ENCODE results near the gene PRKD1. TPM values are rescaled to one million over a fixed set of nuclear protein-coding genes. Genes with fewer than 3 reads are reported as not detected.

The PRKD1 gene
- total and polyA plus RNA-seq, 2 of the 13 experiments (the other 11 are each of a cell fraction or from before 2014, with no cell fraction given): 0.22 to 1.3 TPM

DNA sequence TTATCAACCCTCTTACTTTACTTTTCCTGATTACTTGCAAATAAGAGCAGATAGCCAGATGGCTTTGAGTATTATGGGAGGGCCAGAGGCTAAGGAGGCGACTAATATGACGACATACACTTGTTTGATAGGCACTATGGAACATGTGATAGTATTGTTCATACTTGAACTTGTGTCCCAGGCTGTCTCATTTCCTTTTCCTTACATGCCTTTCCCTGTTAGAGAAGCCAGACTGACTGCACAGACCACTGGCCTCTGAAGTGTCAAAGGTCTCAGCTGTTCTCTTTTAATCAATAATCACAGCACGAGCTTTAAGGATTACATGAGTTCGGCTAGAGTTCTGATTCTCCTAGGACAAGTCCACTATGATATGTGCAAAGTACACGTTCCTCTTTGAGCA lies 326.0 kb downstream of the PRKD1 start:
- CTCF ChIA-PET (ENCODE audit: low intra/inter-chr PET ratio, low total read pairs): no interaction called here
- FAIRE-seq: no peak
- WGBS (ENCODE audit: low lambda C conversion rate): 16% methylated on average over 5 of the region's 5 CpGs

DNA sequence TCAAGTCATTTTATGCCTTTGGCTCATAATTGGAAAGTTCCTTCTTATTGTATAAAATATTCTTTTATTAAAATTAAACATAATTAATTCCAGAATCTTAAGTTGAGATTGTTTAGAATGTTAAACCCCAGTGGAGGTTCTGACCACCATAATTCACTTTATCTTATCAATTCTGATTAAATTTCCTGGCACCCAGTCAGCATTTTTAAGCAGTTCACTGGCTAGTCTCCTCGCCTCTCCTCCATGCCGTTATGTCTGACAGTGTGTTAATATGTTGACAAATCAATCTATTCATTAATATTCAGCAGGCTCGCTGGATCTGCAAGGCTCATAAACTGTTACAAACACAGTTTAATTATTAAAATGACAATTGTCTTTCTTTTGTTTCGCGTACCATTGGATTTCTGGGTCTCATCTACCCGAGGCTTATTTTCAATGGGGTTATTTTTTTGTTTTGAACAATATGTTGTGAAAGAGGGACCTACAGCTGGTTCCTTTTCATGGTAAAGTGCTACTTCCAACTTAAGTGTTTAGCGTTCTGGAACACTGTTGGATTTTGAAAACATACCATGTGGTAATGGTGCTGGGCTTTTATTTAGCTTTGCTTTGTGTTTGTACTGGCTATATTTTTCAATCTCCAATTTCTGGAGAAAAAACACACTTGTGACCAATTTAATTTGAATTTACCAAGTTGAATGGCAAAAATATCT lies 339.7 kb downstream of the PRKD1 start:
- H4K20me1 ChIP-seq (ENCODE audit: insufficient read depth, low read length): no peaks in the 10 kb centered on the region
- TF ChIP-seq MAFK (conservative IDR thresholded peaks at IDR 0.05 in 1 of 2, IDR thresholded peaks at IDR 0.05 in 1 of 2; ENCODE audit: low read length in 2 of 2) (peak; percentile 40 to 45; a peak in 3 of 4 replicates), CENPX (CRISPR knock-in tag; IDR thresholded peaks at IDR 0.05) (no peak)
- TF ChIP-seq, protein P1, sequence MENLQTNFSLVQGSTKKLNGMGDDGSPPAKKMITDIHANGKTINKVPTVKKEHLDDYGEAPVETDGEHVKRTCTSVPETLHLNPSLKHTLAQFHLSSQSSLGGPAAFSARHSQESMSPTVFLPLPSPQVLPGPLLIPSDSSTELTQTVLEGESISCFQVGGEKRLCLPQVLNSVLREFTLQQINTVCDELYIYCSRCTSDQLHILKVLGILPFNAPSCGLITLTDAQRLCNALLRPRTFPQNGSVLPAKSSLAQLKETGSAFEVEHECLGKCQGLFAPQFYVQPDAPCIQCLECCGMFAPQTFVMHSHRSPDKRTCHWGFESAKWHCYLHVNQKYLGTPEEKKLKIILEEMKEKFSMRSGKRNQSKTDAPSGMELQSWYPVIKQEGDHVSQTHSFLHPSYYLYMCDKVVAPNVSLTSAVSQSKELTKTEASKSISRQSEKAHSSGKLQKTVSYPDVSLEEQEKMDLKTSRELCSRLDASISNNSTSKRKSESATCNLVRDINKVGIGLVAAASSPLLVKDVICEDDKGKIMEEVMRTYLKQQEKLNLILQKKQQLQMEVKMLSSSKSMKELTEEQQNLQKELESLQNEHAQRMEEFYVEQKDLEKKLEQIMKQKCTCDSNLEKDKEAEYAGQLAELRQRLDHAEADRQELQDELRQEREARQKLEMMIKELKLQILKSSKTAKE (CRISPR knock-in tag; IDR thresholded peaks at IDR 0.05; ENCODE audit: borderline replicate concordance): no peak
- WGBS (ENCODE audit: low lambda C conversion rate): 36% methylated on average over 7 of the region's 7 CpGs
- no peak for FAIRE-seq
- no peaks in the 10 kb centered on the region for H3K27me3 ChIP-seq (ENCODE audit: control insufficient read depth in 1 of 2, insufficient read depth in 2 of 2, low read length in 2 of 2)
- ChIA-PET POLR2A (no interaction called here), CTCF (ENCODE audit: low intra/inter-chr PET ratio, low total read pairs) (no interaction called here)
- H3K36me3 ChIP-seq (replicated peaks in 1 of 2; ENCODE audit: control insufficient read depth in 1 of 2, insufficient read depth in 2 of 2, low read length in 2 of 2): no peaks in the 10 kb centered on the region
- H3K27ac ChIP-seq (ENCODE audit: extremely low read length, insufficient read depth, low read length): no peak overlapping the region
- no peak for ATAC-seq
- DNase-seq (ENCODE audit: low spot score): no peak
- no peaks in the 10 kb centered on the region for H3K79me2 ChIP-seq (ENCODE audit: insufficient read depth, low read length)
- H3K4me2 ChIP-seq (ENCODE audit: low read depth, low read length): no peak overlapping the region
- no peak overlapping the region for H2AFZ ChIP-seq (ENCODE audit: low read length)
- no peak overlapping the region for H3K9ac ChIP-seq (ENCODE audit: insufficient read depth, low read depth, low read length)
- no TSS peak for BruUV-seq (replicated peaks)
- H3K9me3 ChIP-seq (ENCODE audit: low read length): peaks cover 59% of the 10 kb centered on the region
- H3K4me3 ChIP-seq (replicated peaks in 1 of 3; ENCODE audit: insufficient read depth in 1 of 3, low read depth in 2 of 3, low read length in 3 of 3): no peak overlapping the region
- in situ Hi-C loops (cut with HindIII; ENCODE audit: extremely low pct_ligation_motif_present, low pct_unique_long_range_greater_than_20kb) (no loop called here), intact Hi-C loops (cut with micrococcal nuclease; ENCODE audit: unreplicated experiment) (no loop called here)
- H3K4me1 ChIP-seq (ENCODE audit: insufficient read depth, low read length): no peaks in the 10 kb centered on the region

More for the DNA sequence above, 326.0 kb downstream of the PRKD1 start:
- in situ Hi-C loops (cut with HindIII; ENCODE audit: extremely low pct_ligation_motif_present, low pct_unique_long_range_greater_than_20kb) (no loop called here), intact Hi-C loops (cut with micrococcal nuclease; ENCODE audit: unreplicated experiment) (no loop called here)
- no peak overlapping the region for H3K4me3 ChIP-seq (replicated peaks in 1 of 3; ENCODE audit: insufficient read depth in 1 of 3, low read depth in 2 of 3, low read length in 3 of 3)
- no peaks in the 10 kb centered on the region for H3K27me3 ChIP-seq (ENCODE audit: control insufficient read depth in 1 of 2, insufficient read depth in 2 of 2, low read length in 2 of 2)
- H3K4me1 ChIP-seq (ENCODE audit: insufficient read depth, low read length): no peaks in the 10 kb centered on the region
- H4K20me1 ChIP-seq (ENCODE audit: insufficient read depth, low read length): no peaks in the 10 kb centered on the region
- no peaks in the 10 kb centered on the region for H3K36me3 ChIP-seq (replicated peaks in 1 of 2; ENCODE audit: control insufficient read depth in 1 of 2, insufficient read depth in 2 of 2, low read length in 2 of 2)
- TF ChIP-seq MAFF (IDR thresholded peaks at IDR 0.05; ENCODE audit: low read depth, low read length) (no peak), HOXD1 (CRISPR knock-in tag; IDR thresholded peaks at IDR 0.05) (no peak), FOSL1 (CRISPR knock-in tag; IDR thresholded peaks at IDR 0.05; ENCODE audit: borderline replicate concordance) (no peak), GTF2F1 (IDR thresholded peaks at IDR 0.05; ENCODE audit: low read length) (no peak), KDM5B (CRISPR knock-in tag; IDR thresholded peaks at IDR 0.05; ENCODE audit: borderline replicate concordance) (no peak), ATF7 (IDR thresholded peaks at IDR 0.05) (peak; percentile 76), ATF7 (CRISPR knock-in tag; IDR thresholded peaks at IDR 0.05) (no peak), CREB1 (IDR thresholded peaks at IDR 0.05) (peak; percentile 75), CREB1 (CRISPR knock-in tag; IDR thresholded peaks at IDR 0.05) (no peak)
- TF ChIP-seq, protein P2, sequence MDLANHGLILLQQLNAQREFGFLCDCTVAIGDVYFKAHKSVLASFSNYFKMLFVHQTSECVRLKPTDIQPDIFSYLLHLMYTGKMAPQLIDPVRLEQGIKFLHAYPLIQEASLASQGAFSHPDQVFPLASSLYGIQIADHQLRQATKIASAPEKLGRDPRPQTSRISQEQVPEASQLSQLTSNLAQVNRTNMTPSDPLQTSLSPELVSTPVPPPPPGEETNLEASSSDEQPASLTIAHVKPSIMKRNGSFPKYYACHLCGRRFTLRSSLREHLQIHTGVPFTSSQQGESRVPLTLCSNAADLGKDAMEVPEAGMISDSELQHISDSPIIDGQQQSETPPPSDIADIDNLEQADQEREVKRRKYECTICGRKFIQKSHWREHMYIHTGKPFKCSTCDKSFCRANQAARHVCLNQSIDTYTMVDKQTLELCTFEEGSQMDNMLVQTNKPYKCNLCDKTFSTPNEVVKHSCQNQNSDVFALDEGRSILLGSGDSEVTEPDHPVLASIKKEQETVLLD (CRISPR knock-in tag; IDR thresholded peaks at IDR 0.05; ENCODE audit: low read depth): no peak
- no peaks in the 10 kb centered on the region for H3K79me2 ChIP-seq (ENCODE audit: insufficient read depth, low read length)
- no peak overlapping the region for H3K27ac ChIP-seq (ENCODE audit: extremely low read length, insufficient read depth, low read length)
- DNase-seq (ENCODE audit: low spot score) (no peak), ATAC-seq (peak; percentile 43; the same call in 2 of the 3 replicates)
- no TSS peak for BruUV-seq (replicated peaks)
- H3K9me3 ChIP-seq (ENCODE audit: low read length): peaks cover 80% of the 10 kb centered on the region
- POLR2A ChIA-PET: no interaction called here
- no peak overlapping the region for H3K4me2 ChIP-seq (ENCODE audit: low read depth, low read length)
- H3K9ac ChIP-seq (ENCODE audit: insufficient read depth, low read depth, low read length): no peak overlapping the region
- H2AFZ ChIP-seq (ENCODE audit: low read length): no peak overlapping the region

Data from HepG2 (cell line).